HepG2 (cell line): Measurements from ENCODE around the gene ARHGEF39. TPM values are rescaled to one million over a fixed set of nuclear protein-coding genes. Genes with fewer than 3 reads are reported as not detected.

Source experiments
- FIP1L1 ChIP-seq: fragments of 200-400 bp; formaldehyde crosslinking; IDR thresholded peaks from 2 replicates; pipeline ENCODE4 v1.6.1; 2018; ENCODE audit warnings: low read depth, mild to moderate bottlenecking, low read length, moderate library complexity, borderline replicate concordance; ENCODE audit not compliant: insufficient read depth
- FOSL1 ChIP-seq: sonication (generic); formaldehyde crosslinking; IDR thresholded peaks from 2 replicates; pipeline ENCODE4 v1.9.0; 2021; ENCODE audit warnings: missing genetic modification reagents, borderline replicate concordance
- GZF1 ChIP-seq: sonication (generic); formaldehyde crosslinking; IDR thresholded peaks from 2 replicates; pipeline ENCODE4 v1.5.1; 2020; ENCODE audit warnings: mild to moderate bottlenecking, missing genetic modification reagents
- RFX1 ChIP-seq: fragments of 450-650 bp; IDR thresholded peaks from 2 replicates; pipeline ENCODE4 v1.6.1; 2017
- TBX2 ChIP-seq: sonication (generic); formaldehyde crosslinking; IDR thresholded peaks from 2 replicates; pipeline ENCODE4 v1.5.0; 2020; ENCODE audit warnings: missing genetic modification reagents, mild to moderate bottlenecking, borderline replicate concordance
- ZFP37 ChIP-seq: sonication (generic); formaldehyde crosslinking; IDR thresholded peaks from 2 replicates; pipeline ENCODE4 v1.4.0; 2020; ENCODE audit warnings: missing genetic modification reagents, borderline replicate concordance
- ZNF101 ChIP-seq: sonication (generic); formaldehyde crosslinking; IDR thresholded peaks from 2 replicates; pipeline ENCODE4 v1.4.0; 2020; ENCODE audit warnings: mild to moderate bottlenecking, low read depth, missing genetic modification reagents, borderline replicate concordance
- ZNF138 ChIP-seq: sonication (generic); formaldehyde crosslinking; IDR thresholded peaks from 2 replicates; pipeline ENCODE4 v1.5.0; 2020; ENCODE audit warnings: mild to moderate bottlenecking, low read depth, missing genetic modification reagents
- ZNF292 ChIP-seq: sonication (generic); formaldehyde crosslinking; IDR thresholded peaks from 2 replicates; pipeline ENCODE4 v1.8.1; 2022; ENCODE audit warnings: mild to moderate bottlenecking, low read depth, missing genetic modification reagents, borderline replicate concordance
- ZNF331 ChIP-seq: sonication (generic); formaldehyde crosslinking; IDR thresholded peaks from 2 replicates; pipeline ENCODE4 v1.4.0; 2020; ENCODE audit warnings: missing genetic modification reagents
- ZNF343 ChIP-seq: sonication (generic); formaldehyde crosslinking; IDR thresholded peaks from 2 replicates; pipeline ENCODE4 v1.4.0; 2020; ENCODE audit warnings: mild to moderate bottlenecking, missing genetic modification reagents
- ZNF530 ChIP-seq: sonication (generic); formaldehyde crosslinking; IDR thresholded peaks from 2 replicates; pipeline ENCODE4 v1.5.0; 2020; ENCODE audit warnings: low read depth, mild to moderate bottlenecking, missing genetic modification reagents
- ZNF556 ChIP-seq: sonication (generic); formaldehyde crosslinking; IDR thresholded peaks from 2 replicates; pipeline ENCODE4 v1.4.0; 2020; ENCODE audit warnings: mild to moderate bottlenecking, missing genetic modification reagents, borderline replicate concordance
- ZNF569 ChIP-seq: sonication (generic); formaldehyde crosslinking; IDR thresholded peaks from 2 replicates; pipeline ENCODE4 v1.5.0; 2020; ENCODE audit warnings: mild to moderate bottlenecking, missing genetic modification reagents, moderate library complexity, borderline replicate concordance
- ZNF737 ChIP-seq: sonication (generic); formaldehyde crosslinking; IDR thresholded peaks from 2 replicates; pipeline ENCODE4 v1.5.0; 2020; ENCODE audit warnings: missing genetic modification reagents, mild to moderate bottlenecking, borderline replicate concordance
- ZNF891 ChIP-seq: sonication (generic); formaldehyde crosslinking; IDR thresholded peaks from 2 replicates; pipeline ENCODE4 v1.5.0; 2020; ENCODE audit warnings: mild to moderate bottlenecking, missing genetic modification reagents
- polyA plus RNA-seq, 8 experiments: library from polyadenylated mRNA; depleted of rRNA in 3 of 8; stranded (reverse) in 7 of 8; unstranded in 1 of 8; fragments of >200 nt; fragmentation: Illumina TruSeq in 4 of 8; extraction: Trizol in 4 of 8; gene quantifications; 2 replicates each; pipeline versions ENCODE4 v1.2.1 to v1.2.3, GENCODE V29; 2011 to 2016; ENCODE audit warnings: low read depth in 4 of 8, missing spikeins in 1 of 8, mixed read lengths in 1 of 8; ENCODE audit not compliant: insufficient read depth in 1 of 8
- total RNA-seq, 5 experiments: library from RNA; depleted of rRNA; stranded (reverse); fragments of >200 nt; fragmentation: Illumina TruSeq; extraction: Trizol; gene quantifications; 2 replicates each; pipeline ENCODE4 v1.2.3, GENCODE V29; 2016; ENCODE audit warnings: low read depth in 1 of 5
- TF ChIP-seq, protein P1 (sequence below): sonication (generic); formaldehyde crosslinking; IDR thresholded peaks from 2 replicates; pipeline ENCODE4 v1.4.0; 2020; ENCODE audit warnings: missing genetic modification reagents
- TF ChIP-seq, protein P2 (sequence below): sonication (generic); formaldehyde crosslinking; IDR thresholded peaks from 2 replicates; pipeline ENCODE4 v1.9.0; 2021; ENCODE audit warnings: missing genetic modification reagents, borderline replicate concordance
- TF ChIP-seq, protein P3 (sequence below): sonication (generic); formaldehyde crosslinking; IDR thresholded peaks from 2 replicates; pipeline ENCODE4 v1.5.0; 2020; ENCODE audit warnings: missing genetic modification reagents, mild to moderate bottlenecking, borderline replicate concordance
- TF ChIP-seq, protein P4 (sequence below): sonication (generic); formaldehyde crosslinking; IDR thresholded peaks from 2 replicates; pipeline ENCODE4 v1.4.0; 2020; ENCODE audit warnings: low read depth, mild to moderate bottlenecking, missing genetic modification reagents
- TF ChIP-seq, protein P5 (sequence below): sonication (generic); formaldehyde crosslinking; IDR thresholded peaks from 2 replicates; pipeline ENCODE4 v1.5.0; 2020; ENCODE audit warnings: missing genetic modification reagents

The ARHGEF39 gene
- total and polyA plus RNA-seq, 2 of the 13 experiments (the other 11 are each of a cell fraction or from before 2014, with no cell fraction given): 11.2 to 12.3 TPM

DNA sequence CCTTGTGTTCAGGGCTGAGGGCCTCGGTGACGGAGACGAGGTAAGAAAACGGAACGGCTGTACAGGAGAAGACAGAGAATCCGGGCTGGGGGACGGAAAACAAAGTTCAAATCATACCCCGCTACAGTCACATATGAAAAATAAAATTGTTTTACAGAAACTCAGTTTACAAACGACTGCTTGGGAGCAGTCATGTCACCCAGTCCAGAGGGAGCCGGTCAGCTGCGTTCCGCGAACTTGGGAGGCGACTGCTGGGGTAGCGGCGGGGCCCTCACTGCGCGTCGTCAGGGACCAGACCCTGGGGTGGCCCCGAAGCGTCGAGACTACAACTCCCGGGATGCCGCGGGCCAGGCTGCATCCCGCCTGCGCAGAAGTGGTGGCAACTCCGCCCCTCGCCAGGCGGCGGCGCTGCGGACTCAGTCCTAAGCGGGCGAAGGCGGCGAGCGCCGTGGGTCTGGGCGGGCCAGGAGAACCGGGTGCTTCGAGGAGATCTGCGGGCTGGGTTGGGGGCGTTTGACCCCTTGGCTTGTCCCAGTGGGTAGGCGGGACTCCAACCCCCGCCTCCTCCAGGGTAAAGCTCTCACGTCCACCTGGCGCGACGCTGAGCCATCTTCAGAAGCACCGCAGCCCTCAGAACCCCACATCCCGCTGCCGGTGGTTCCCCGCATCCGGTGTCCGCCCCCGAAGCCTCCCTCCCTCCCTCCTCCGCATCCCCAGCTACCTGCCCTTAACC, 18.3 kb downstream of the ARHGEF39 start (continued):
- TF ChIP-seq, protein P1, sequence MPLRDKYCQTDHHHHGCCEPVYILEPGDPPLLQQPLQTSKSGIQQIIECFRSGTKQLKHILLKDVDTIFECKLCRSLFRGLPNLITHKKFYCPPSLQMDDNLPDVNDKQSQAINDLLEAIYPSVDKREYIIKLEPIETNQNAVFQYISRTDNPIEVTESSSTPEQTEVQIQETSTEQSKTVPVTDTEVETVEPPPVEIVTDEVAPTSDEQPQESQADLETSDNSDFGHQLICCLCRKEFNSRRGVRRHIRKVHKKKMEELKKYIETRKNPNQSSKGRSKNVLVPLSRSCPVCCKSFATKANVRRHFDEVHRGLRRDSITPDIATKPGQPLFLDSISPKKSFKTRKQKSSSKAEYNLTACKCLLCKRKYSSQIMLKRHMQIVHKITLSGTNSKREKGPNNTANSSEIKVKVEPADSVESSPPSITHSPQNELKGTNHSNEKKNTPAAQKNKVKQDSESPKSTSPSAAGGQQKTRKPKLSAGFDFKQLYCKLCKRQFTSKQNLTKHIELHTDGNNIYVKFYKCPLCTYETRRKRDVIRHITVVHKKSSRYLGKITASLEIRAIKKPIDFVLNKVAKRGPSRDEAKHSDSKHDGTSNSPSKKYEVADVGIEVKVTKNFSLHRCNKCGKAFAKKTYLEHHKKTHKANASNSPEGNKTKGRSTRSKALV (CRISPR knock-in tag): peak; percentile 11; the same call in 1 of the 2 replicates
- TF ChIP-seq ZNF292 (no peak), FOSL1 (CRISPR knock-in tag) (no peak), ZNF737 (no peak), ZNF530 (no peak), ZNF891 (CRISPR knock-in tag) (peak; percentile 56; the same call in 1 of the 2 replicates), GZF1 (CRISPR knock-in tag) (no peak; the same call in 1 of the 2 replicates), ZNF569 (CRISPR knock-in tag) (no peak), ZNF138 (CRISPR knock-in tag) (no peak), ZNF343 (CRISPR knock-in tag) (no peak), ZNF556 (CRISPR knock-in tag) (no peak), ZNF331 (CRISPR knock-in tag) (peak; percentile 61; the same call in 1 of the 2 replicates), ZFP37 (no peak), FIP1L1 (no peak), TBX2 (peak; percentile 51), ZNF101 (CRISPR knock-in tag) (no peak), RFX1 (no peak)
- TF ChIP-seq, protein P2, sequence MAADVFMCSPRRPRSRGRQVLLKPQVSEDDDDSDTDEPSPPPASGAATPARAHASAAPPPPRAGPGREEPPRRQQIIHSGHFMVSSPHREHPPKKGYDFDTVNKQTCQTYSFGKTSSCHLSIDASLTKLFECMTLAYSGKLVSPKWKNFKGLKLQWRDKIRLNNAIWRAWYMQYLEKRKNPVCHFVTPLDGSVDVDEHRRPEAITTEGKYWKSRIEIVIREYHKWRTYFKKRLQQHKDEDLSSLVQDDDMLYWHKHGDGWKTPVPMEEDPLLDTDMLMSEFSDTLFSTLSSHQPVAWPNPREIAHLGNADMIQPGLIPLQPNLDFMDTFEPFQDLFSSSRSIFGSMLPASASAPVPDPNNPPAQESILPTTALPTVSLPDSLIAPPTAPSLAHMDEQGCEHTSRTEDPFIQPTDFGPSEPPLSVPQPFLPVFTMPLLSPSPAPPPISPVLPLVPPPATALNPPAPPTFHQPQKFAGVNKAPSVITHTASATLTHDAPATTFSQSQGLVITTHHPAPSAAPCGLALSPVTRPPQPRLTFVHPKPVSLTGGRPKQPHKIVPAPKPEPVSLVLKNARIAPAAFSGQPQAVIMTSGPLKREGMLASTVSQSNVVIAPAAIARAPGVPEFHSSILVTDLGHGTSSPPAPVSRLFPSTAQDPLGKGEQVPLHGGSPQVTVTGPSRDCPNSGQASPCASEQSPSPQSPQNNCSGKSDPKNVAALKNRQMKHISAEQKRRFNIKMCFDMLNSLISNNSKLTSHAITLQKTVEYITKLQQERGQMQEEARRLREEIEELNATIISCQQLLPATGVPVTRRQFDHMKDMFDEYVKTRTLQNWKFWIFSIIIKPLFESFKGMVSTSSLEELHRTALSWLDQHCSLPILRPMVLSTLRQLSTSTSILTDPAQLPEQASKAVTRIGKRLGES (CRISPR knock-in tag): no peak
- TF ChIP-seq, protein P3, sequence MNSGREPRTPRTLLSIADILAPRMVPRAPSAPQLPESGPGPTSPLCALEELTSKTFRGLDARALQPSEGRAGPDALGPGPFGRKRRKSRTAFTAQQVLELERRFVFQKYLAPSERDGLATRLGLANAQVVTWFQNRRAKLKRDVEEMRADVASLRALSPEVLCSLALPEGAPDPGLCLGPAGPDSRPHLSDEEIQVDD (CRISPR knock-in tag): no peak
- TF ChIP-seq, protein P4, sequence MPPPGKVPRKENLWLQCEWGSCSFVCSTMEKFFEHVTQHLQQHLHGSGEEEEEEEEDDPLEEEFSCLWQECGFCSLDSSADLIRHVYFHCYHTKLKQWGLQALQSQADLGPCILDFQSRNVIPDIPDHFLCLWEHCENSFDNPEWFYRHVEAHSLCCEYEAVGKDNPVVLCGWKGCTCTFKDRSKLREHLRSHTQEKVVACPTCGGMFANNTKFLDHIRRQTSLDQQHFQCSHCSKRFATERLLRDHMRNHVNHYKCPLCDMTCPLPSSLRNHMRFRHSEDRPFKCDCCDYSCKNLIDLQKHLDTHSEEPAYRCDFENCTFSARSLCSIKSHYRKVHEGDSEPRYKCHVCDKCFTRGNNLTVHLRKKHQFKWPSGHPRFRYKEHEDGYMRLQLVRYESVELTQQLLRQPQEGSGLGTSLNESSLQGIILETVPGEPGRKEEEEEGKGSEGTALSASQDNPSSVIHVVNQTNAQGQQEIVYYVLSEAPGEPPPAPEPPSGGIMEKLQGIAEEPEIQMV: no peak
- TF ChIP-seq, protein P5, sequence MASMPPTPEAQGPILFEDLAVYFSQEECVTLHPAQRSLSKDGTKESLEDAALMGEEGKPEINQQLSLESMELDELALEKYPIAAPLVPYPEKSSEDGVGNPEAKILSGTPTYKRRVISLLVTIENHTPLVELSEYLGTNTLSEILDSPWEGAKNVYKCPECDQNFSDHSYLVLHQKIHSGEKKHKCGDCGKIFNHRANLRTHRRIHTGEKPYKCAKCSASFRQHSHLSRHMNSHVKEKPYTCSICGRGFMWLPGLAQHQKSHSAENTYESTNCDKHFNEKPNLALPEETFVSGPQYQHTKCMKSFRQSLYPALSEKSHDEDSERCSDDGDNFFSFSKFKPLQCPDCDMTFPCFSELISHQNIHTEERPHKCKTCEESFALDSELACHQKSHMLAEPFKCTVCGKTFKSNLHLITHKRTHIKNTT: 0 out of 2 replicates have a peak, but pooled peaks have one; percentile 40
